Choroid plexus epithelial cell (primary cell): ENCODE results near the gene SSBP4.

Source experiments
- DNase-seq: peaks from one replicate; pipeline ENCODE4 v3.0.0-alpha.2; 2010; ENCODE audit warnings: low read depth
- H3K4me3 ChIP-seq: 2 replicates; pipeline ENCODE4 v1.5.1; 2011; ENCODE audit warnings: low read depth, mild to moderate bottlenecking, control low read depth, low read length, moderate library complexity
- CTCF ChIP-seq: conservative IDR thresholded peaks from 2 replicates; pipeline ENCODE4 v1.5.1; 2011; ENCODE audit warnings: low read depth, mild to moderate bottlenecking, control low read depth, inconsistent platforms, low read length, moderate library complexity

The SSBP4 gene

GRCh38 chr19:18432275-18433014 is 13.2 kb downstream of the SSBP4 start:
- DNase-seq = no peak
- no peak for TF ChIP-seq CTCF
- peak overlapping the region; percentile 54 for H3K4me3 ChIP-seq

GRCh38 chr19:18433015-18433691 is 14.0 kb downstream of the SSBP4 start:
- no peak for TF ChIP-seq CTCF
- DNase-seq = no peak
- peak overlapping the region; percentile 54 for H3K4me3 ChIP-seq

GRCh38 chr19:18433735-18434398 is 14.7 kb downstream of the SSBP4 start:
- no peak for DNase-seq
- H3K4me3 ChIP-seq = peak overlapping the region; percentile 54
- TF ChIP-seq CTCF = no peak

GRCh38 chr19:18434411-18435175 is 15.4 kb downstream of the SSBP4 start:
- no peak for DNase-seq
- H3K4me3 ChIP-seq = peak overlapping the region; percentile 54
- TF ChIP-seq CTCF = no peak

GRCh38 chr19:18435178-18435841 is 16.1 kb downstream of the SSBP4 start:
- no peak overlapping the region for H3K4me3 ChIP-seq
- TF ChIP-seq CTCF = no peak
- no peak for DNase-seq
